Neural progenitor cell (in vitro differentiated cells): Measurements from ENCODE around the gene SCN9A.

Source experiments
- EZH2 ChIP-seq: fragments of 200-600 bp; sonication (generic); IDR thresholded peaks from 2 replicates; pipeline ENCODE4 v1.6.1; 2017; ENCODE audit warnings: antibody characterized with exemption, mild to moderate bottlenecking, moderate library complexity
- EZH2phosphoT487 ChIP-seq: fragments of 200-600 bp; sonication (generic); IDR thresholded peaks from 2 replicates; pipeline ENCODE4 v1.6.1; 2017; ENCODE audit warnings: antibody characterized with exemption
- TF ChIP-seq, protein P1 (sequence below): fragments of 200-600 bp; sonication (generic); IDR thresholded peaks from 2 replicates; pipeline ENCODE4 v1.5.1; 2017; ENCODE audit warnings: antibody characterized with exemption, mild to moderate bottlenecking

DNA sequence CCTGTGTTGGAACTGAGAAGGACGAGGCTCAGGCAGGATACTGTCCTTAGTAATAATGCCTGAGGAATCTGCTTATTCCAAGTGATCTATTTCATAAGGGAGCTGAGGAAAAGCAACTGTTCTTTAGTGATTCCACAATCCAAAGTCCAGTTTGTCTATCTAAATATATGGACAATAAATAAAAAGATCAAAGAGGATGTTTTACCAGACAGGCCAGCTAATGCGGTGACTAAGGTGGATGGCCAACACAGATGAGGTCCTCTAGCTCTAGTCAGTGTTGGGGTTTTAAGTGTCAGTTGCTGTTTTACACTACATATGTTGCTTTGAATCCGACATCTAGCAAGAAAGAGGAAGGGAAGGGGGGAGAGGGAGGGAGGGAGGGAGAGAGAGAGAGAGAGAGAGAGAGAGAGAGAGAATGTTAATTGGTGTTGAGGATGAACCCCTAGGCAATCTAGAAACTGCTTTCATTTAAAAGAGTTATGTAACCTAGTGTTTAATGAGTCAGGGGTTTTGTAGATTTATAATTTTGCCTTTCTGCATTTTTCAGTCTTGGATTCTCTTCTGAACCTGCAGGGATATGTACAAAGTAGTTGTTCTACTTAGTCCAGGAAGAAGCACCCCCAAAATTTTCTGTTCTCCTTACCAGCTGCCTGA, 220.9 kb downstream of the SCN9A start:
- TF ChIP-seq, protein P1, sequence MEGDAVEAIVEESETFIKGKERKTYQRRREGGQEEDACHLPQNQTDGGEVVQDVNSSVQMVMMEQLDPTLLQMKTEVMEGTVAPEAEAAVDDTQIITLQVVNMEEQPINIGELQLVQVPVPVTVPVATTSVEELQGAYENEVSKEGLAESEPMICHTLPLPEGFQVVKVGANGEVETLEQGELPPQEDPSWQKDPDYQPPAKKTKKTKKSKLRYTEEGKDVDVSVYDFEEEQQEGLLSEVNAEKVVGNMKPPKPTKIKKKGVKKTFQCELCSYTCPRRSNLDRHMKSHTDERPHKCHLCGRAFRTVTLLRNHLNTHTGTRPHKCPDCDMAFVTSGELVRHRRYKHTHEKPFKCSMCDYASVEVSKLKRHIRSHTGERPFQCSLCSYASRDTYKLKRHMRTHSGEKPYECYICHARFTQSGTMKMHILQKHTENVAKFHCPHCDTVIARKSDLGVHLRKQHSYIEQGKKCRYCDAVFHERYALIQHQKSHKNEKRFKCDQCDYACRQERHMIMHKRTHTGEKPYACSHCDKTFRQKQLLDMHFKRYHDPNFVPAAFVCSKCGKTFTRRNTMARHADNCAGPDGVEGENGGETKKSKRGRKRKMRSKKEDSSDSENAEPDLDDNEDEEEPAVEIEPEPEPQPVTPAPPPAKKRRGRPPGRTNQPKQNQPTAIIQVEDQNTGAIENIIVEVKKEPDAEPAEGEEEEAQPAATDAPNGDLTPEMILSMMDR = no peak
- TF ChIP-seq EZH2 (no peak), EZH2phosphoT487 (no peak)
